GM18858 (cell line): ENCODE results near the gene ADM2.

ENCODE experiments used
- ATAC-seq: cut with Tn5 transposase; IDR thresholded peaks from one replicate; pipeline ENCODE4 v1.9.1; 2021; ENCODE audit not compliant: unreplicated experiment

ADM2 gene

DNA sequence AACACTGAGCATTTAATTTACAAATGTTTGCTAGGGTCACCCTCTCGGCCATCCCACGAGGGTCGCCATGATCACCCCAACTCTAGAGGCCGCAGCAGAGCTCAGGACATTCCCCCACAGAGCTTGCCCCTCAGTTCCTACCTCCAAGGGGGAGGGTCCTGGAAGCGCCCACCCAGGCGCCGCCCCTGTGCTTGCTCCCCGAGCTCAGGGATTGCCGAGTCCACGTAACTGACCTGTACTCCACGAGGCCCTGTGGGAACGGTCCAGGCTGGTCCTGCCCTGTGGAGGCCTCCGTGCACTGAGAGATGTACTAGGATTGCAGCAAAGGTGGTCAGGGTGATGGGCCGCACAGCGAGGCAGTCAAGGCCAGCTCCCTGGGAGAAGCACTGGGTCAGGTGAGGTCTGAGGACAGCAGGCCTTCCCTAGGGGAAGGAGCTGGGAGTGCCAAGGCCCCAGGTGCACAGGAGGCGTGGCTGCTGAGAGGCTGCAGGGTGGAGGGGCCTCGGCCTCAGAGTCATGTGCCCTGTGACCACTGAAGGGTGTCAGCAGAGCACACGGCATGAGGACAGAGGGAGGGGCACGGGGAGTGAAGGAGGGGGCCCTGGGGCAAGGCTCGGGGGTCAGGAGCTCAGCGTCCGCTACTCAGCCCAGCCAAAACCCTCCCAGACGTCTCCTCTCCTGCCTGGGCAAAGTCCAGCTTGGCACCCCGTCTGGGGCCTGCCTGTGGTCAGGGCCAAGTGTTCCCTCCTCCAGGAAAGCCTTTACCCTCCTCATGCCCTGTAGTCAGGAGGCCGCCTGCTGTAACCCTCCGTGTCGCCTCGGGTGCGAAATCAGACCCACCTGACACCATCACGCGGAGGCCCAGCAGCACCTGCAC lies 2.9 kb downstream of the ADM2 start:
- ATAC-seq = no peak

DNA sequence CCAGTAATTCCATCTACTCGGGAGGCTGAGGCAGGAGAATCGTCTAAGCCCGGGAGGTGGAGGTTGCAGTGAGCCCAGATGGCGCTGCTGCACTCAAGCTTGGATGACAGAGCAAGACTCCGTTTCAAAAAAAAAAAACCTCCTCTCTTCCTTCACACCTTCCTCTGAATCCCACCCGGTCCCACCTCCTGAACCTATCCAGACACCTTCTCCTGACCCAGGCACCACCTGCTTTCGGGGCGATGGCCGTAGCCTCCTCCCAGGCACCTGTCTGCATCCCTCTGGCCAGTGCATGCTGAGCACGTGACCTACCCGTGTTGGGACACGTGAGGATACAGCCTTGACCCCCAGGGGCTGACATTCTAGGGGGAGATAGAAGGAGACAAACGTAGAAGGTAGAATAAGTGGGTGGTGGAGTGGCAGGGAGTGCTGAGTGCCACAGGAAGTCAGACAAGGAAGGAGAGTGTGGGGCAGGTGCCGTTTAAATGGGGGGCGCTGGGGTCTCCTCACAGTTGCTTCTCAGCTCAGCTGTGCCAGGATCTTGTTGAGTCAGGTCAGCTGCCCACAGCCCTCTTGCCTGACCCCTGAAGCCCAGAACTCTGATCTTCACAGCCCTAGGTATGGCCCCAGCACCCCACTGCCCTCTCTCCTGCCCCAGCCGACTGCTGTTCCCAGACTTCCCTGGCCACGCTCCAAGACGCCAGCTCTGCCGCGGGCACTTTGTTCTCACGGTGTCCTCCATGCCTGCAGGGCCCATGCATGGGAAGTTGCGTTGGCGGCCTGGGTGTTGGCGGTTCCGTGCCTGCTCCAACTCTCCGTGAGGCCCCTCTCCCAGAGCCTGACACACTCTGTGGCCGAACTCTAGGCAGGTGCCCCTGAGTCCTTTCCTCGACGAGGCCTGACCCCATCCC lies 4.1 kb downstream of the ADM2 start:
- no peak for ATAC-seq

DNA sequence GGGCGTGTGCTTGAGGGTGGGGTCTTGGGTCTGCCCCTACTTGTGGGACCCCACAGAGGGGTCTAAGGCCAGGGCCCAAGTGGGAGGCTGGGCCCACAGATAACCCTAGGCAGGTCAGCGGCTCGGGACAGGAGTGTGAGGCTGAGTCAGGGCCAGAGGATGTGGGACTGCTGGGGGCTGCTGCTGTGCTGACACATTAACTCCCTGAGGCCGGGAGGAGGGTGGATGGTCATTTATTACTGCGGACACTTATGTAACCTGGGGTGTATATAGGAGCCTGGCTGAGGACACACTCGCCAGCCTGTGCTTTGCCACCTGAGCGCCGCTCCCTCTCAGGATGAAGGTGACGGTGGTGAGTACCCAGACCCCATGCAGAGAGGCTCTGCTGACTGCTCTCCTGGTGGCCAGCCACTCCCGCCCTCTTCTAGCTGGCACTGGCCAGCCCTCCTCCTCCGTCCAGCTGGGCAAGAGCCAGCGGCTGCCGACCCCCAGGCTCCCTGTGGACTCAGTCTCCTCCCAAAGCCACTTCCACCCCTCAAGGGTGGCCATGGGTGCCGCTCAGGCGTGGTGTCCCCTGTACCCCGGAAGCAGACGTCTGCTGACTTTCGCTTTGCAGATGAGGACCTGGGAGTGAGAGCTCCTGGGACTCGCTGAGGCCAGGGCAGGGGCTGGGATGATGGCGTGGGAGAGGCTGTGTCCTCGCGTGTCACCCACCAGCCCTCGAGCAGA lies 5.4 kb downstream of the ADM2 start, which contains the start of gene MIOX:
Gene MIOX (plus strand): TSS at position 299 of the 729 bp plus-strand sequence. CDS start 39 bp downstream, at position 338.
- ATAC-seq = no peak

DNA sequence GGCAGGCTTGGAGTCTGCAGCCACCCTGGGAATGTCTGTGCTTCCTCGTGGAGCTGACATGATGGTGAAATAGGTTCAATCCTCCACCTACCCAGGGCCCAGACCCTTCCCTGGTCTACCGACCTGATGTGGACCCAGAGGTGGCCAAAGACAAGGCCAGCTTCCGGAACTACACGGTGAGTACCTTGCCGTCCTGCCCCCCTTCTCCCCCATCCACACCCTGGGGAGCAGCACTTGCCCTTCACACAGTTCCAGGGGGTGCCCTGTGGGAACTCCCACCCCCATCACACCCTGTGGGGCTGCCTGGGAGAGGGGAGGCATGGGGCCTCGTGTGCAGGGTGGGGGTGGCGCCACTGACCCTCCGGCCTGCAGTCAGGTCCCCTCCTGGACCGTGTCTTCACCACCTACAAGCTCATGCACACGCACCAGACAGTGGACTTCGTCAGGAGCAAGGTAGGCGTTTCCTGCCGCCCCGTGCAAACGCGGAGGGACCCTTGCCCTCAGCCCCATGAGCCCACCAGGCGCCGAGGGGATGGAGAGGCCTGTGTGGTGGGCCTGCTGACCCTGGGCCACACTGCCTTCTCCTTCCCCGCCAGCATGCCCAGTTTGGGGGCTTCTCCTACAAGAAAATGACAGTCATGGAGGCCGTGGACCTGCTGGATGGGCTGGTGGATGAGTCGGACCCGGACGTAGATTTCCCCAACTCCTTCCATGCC lies 6.1 kb downstream of the ADM2 start:
- ATAC-seq = no peak

DNA sequence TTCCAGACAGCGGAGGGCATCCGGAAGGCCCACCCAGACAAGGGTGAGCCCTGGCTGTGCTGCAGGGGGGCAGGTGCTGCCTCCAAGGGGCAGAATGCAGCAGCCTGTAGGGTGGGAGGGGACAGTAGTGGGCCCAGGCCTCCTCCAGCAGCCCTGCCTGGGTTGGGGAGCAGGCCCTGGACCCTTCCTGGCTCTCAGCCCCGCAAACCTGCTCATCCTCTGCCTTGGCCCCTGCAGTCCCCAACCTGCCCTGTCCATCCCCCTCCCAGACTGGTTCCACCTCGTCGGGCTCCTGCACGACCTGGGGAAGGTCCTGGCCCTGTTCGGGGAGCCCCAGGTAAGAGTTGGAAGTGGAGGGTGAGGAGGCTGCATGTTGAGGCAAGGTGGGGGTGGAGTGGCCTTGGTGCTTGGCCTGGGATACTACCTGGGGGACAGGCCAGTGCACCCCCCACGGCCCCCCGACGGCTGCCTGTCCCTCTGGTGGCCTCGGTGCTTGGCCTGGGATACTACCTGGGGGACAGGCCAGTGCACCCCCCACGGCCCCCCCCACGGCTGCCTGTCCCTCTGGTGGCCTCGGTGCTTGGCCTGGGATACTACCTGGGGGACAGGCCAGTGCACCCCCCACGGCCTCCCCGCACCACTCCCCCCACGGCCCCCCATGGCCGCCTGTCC lies 6.8 kb downstream of the ADM2 start:
- no peak for ATAC-seq

DNA sequence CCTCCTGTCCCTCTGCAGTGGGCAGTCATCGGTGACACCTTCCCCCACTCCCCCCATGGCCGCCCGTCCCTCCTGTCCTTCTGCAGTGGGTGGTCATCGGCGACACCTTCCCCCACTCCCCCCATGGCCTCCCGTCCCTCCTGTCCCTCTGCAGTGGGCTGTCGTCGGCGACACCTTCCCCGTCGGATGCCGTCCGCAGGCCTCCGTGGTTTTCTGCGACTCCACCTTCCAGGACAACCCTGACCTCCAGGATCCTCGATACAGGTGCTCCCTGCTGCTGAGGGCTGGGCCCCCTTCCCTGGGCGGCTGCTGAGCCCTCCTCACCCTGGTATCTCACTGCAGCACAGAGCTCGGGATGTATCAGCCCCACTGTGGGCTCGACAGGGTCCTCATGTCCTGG lies 7.5 kb downstream of the ADM2 start:
- ATAC-seq = no peak

DNA sequence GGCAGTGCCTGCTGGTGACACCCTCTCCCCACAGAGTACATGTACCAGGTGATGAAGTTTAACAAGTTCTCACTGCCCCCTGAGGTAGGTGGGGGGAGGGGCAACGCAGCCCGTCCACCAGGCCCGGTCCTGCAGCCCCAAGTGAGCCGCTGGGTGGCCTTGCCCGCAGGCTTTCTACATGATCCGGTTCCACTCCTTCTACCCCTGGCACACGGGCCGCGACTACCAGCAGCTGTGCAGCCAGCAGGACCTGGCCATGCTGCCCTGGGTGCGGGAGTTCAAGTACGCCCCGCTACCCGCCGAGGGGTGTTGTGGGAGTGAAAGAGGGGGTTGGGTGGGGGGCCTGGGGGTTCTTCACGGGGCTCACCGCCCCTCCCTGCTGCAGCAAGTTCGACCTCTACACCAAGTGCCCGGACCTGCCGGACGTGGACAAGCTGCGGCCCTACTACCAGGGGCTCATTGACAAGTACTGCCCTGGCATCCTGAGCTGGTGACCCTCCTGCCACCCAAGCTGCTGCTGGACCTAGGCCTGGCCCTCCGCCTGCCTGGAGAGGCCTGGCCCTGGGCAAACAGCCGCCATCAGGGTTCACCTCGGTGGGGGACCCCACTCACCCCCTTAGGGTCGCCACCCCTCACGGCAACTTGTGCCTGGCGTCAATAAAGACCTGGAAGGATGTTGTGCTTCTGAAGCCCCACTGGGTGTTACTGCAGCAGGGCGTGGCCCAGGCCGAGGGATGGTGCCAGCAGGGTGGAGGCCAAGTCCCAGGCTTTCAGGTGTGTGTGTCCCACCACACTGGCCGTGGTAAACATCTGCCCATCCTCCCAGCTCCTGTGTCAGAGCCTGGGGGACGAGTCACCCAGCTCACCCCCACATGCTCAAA lies 8.3 kb downstream of the ADM2 start:
- ATAC-seq = no peak

DNA sequence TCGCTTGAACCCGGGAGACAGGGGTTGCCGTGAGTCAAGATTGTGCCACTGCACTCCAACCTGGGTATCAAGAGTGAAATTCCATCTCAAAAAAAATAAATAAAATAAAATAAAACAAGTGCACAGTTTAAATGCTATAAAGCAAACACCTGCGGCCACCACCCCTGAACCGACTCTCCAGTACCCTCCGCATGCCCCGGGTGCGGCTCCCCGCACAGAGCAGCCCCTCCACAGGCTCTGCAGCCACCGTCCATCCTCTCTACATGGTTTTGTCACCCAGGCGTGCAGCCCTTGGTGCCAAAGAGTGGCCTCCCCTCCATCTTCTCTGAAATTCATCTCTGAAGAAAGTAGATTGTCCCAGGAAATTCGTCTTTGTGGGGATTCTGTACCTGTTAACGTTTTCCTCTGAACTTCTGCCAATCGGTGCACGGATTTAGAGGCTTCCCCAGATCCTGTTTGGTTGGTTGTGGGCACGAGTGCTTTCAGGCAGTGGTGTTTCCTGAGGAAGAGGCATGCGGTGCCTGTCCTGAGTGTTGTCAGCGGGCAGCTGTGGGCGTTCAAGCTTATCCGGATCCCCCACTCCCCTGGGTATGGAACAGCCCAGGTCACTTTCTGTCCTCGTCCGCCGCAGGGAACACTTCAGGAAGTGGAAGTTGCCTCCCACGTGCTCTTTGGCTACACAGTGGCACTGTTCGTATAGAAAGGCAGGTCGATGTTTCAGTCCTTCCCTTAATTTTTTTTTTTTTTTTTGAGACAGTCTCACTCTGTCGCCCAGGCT lies 9.4 kb downstream of the ADM2 start:
- no peak for ATAC-seq

DNA sequence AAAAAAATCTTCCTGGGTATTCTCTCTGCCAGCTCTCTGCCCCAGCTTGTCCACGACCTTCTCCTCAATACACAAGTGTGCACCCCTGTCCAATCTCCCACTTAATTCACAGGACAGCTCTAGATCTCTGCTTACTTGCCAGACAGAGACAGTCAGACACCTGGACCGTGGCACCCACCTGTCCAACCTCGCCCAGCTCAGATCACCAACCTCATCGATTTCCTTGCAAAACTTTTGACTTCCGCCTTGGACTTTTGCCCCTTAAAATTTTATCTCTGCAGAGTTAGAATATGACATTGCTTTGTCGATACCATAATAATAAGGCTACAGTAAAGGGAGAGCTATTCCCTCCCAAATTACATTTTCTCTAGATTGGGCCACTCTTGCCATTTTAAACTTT lies 15.8 kb downstream of the ADM2 start:
- no peak for ATAC-seq

DNA sequence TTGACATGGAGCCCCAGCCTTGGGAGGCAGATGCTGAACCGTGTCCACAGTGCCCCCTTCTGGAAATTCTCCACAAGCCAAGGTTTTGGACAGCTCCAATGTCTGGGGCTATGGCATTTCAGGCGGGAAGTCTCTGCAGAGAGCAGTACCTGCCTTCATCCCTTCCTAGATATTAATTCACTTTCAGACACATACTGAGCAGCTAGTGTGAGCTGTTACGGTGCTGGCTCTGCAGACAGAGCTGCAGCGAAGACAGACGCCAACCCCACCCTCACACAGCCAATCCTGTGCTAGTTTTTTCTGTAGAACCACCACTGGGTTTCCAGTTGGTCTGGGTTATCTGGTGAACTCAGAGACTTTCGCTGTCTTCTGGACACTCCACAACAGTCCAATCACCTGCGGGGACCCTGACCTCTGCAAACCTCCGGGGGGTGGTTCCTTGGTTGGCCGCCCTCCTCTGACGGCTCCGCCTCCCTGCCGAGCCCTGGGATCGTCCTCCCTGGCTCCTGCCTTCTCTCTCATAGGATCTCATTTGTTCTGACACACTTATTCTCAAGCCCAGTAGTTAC lies 17.1 kb downstream of the ADM2 start:
- no peak for ATAC-seq

DNA sequence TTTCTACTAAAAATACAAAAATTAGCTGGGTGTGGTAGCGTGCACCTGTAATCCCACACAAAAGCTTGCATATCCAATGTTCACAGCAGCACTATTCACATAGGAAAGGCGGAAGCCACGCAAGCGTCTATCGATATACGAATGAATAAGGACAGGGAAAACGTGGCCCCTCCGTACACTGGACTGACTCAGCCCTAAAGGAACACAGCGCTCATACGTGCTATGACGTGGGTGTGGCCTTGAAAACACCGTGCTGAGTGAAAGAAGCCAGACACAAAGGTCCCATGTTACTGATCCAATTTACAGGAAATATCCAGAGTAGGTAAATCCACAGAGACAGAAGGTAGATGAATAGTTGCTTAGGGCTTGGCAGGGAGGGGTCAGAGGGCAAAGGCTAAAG lies 19.1 kb downstream of the ADM2 start:
- no peak for ATAC-seq

DNA sequence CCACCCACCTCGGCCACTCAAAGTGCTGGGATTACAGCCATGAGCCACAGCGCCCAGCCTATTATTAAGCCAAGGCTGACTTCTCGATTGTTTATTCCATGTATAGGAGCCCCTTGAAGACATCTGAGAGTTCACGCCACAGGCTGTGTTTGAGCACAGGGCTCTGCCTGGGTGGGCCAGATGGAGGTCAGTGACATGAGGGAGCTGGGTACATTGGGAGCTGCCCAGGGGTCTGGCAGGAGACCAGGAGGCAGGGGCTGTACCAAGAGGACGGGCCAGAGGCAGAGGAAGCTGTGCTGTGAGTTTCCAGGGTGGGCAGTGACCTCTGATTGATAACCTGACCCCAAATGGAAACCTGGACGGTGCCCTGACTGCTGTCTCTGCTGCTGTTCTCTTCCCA lies 20.8 kb downstream of the ADM2 start:
- ATAC-seq = no peak

DNA sequence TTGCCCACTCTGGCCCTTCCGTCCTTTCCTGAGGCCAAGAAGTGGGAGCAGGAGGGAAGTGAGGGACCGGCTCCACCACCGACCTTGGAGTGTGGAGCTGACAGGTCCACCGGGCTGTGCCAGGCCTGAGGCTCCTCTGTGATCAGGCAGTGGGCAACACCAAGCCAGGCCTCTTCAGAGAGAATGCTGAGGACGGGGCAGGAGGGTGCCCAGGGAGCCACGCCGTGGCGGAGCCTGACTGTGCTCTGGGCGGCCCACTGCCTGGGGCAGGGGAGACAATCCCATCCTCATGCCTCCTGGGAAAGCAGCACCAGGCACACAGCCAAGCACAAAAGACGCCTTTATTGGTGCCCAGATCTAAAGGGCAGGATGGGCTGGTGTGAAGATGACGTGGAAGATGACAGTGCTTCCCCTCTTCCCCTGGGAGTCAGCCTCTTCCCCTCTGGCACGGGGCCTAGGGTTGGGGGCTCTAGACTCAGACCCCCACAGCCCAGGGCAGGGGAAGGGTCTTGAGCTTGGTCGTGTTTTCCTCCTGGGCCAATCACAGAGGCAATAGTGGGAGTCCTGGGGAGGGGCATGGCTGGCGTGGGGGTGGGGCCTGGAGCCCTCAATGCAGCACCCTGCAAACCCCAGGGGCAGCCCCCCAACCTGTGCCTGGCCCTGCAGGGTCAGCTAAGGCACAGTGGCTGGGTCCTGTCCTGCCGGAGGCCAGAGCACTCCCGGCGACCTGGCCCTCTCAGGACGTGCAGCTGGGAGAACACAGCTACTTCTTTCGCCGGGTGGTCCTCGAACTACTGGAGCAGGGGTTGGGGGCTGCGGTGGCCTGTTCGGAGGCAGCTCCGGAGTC lies 21.5 kb downstream of the ADM2 start:
- no peak for ATAC-seq

DNA sequence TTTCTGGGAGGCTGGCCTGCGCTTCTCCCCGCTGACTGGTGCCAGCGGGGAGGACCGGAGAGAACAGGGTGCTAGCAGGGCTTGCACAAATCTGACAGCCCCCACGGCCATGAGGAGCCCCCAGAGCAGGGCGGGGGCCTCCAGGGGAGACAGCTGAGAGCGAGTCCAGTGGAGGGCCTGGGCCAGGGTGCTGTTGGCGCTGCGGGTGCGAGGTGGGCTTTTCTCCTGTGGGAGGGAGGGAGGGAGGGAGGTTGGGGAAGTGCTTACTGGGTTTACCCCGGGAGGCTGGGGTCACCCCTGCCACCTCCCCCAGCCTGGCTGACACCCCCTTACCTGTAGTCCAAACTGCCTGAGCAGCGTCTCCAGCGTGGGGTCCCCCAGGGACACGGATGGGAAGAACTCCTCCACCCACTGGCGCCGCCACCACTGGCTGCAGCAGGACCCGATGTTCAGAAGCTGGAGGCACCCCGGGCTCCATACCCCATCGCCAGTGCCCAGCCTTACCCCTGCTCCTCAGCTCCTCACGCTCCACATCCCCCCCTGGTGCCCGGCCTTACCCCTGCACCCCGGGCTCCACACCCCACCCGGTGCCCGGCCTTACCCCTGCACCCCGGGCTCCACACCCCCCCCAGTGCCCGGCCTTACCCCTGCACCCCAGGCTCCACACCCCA lies 22.3 kb downstream of the ADM2 start:
- ATAC-seq = no peak

DNA sequence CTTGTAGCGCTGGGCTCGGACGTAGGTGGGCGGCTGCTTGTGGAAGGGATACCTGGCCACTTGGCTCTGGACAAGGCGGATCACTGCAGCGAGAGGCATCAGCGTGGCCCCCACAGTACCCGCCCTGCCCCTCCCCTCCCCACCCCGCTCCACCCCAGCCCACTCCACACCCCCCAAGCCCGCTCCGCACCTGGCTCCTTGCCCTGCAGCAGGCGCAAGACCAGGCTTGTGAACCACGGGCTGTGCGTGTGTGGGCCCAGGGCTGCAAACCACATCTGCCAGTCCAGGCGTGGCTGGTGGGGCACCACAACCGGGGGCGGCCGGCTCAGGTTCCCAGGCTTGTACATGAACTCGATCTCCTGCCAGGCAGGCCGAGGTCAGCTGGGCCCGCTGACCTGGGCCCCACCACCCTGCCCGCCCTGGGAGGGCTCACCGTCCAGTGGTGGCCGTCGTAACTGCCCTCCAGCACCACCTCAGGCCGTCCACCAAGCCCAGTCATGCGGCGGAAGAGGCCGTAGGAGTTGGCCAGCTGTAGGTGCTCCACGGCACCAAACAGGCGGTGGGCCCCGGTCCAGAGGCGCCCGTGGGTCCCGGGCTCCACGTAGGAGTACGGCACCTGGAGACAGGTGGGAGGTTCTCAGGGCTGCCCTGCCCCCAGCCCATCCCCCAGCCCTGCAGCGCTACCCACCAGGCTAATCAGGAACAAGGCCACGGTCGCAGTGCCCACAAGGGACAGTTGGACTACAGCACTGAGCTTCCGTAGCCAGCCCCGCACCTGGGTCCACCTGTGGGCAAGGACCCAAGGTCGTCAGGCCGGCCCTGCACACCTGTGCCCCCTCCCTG lies 23.2 kb downstream of the ADM2 start:
- no peak for ATAC-seq
